SK-N-MC (cell line): ENCODE measurements around the gene COPZ1.
"Not testable (repeated sequence)": the region's sequence is repeated elsewhere in the genome, so short reads cannot be mapped to it uniquely, and the experiment has no call there.

Experiments used
- DNase-seq: peaks from one replicate; pipeline ENCODE4 v3.0.0-alpha.2; 2011; ENCODE audit warnings: low read depth, low spot score
- H3K27ac ChIP-seq: fragments of 200-600 bp; sonication (generic); 2 replicates; pipeline ENCODE4 v1.5.1; 2016; ENCODE audit warnings: mixed run types
- H3K36me3 ChIP-seq: fragments of 200-600 bp; sonication (generic); 2 replicates; pipeline ENCODE4 v1.6.1; 2017; ENCODE audit warnings: antibody characterized with exemption, low read length, mixed read lengths; ENCODE audit not compliant: insufficient read depth
- H3K4me3 ChIP-seq: fragments of 200-600 bp; sonication (generic); 2 replicates; pipeline ENCODE4 v1.5.1; 2016
- H3K9ac ChIP-seq: fragments of 200-600 bp; sonication (generic); 2 replicates; pipeline ENCODE4 v1.8.0; 2017; ENCODE audit warnings: mixed run types, mixed read lengths; ENCODE audit not compliant: insufficient read length
- H3K9me3 ChIP-seq: fragments of 200-600 bp; sonication (generic); 2 replicates; pipeline ENCODE4 v1.6.1; 2017; ENCODE audit warnings: low read depth, mild to moderate bottlenecking, antibody characterized with exemption, low read length, moderate library complexity, mixed read lengths
- EZH2 ChIP-seq: fragments of 200-600 bp; sonication (generic); IDR thresholded peaks from one replicate; pipeline ENCODE4 v1.6.1; 2017; ENCODE audit warnings: antibody characterized with exemption
- FOXP2 ChIP-seq: optimal IDR thresholded peaks from 2 replicates; pipeline ENCODE3; 2011; ENCODE audit warnings: mild to moderate bottlenecking, moderate library complexity; ENCODE audit not compliant: insufficient read depth; ENCODE audit errors: extremely low read length, control extremely low read depth
- POLR2AphosphoS5 ChIP-seq: IDR thresholded peaks from 2 replicates; pipeline ENCODE4 v1.6.1; 2012; ENCODE audit warnings: mild to moderate bottlenecking, low read depth, low read length, borderline replicate concordance

The COPZ1 gene

GRCh38 chr12:54282949-54283593, 41.9 kb upstream of the COPZ1 start:
- no peak for TF ChIP-seq EZH2
- peak; percentile 6; the same call in 1 of the 2 replicates for TF ChIP-seq POLR2AphosphoS5
- TF ChIP-seq FOXP2: no peak
- no peak for DNase-seq
- peaks cover 86% of the 10 kb centered on the region for H3K36me3 ChIP-seq
- peak overlapping the region; percentile 100 for H3K27ac ChIP-seq
- peak overlapping the region; percentile 100 for H3K4me3 ChIP-seq
- H3K9ac ChIP-seq: peak overlapping the region; percentile 100
- H3K9me3 ChIP-seq: no peaks in the 10 kb centered on the region

- Histone ChIP-seq H3K36me3 (peaks cover 77% of the 10 kb centered on the region), H3K4me3 (peak overlapping the region; percentile 100), H3K9ac (peak overlapping the region; percentile 100), H3K27ac (peak overlapping the region; percentile 76)
- H3K9me3 ChIP-seq, DNase-seq: not testable (repeated sequence)
These were observed 40.7 kb upstream of the COPZ1 start for GRCh38 chr12:54284070-54284780.

- H3K9ac ChIP-seq: peak overlapping the region; percentile 54
- peak overlapping the region; percentile 100 for H3K4me3 ChIP-seq
These were observed 39.5 kb upstream of the COPZ1 start for GRCh38 chr12:54285150-54286041.

GRCh38 chr12:54286042-54287030, 38.6 kb upstream of the COPZ1 start:
- Histone ChIP-seq H3K36me3 (peaks cover 70% of the 10 kb centered on the region), H3K9ac (no peak overlapping the region), H3K27ac (peak overlapping the region; percentile 75), H3K4me3 (no peak overlapping the region), H3K9me3 (no peaks in the 10 kb centered on the region)
- DNase-seq: no peak
- TF ChIP-seq EZH2: no peak
- TF ChIP-seq FOXP2: no peak
- no peak; the same call in 1 of the 2 replicates for TF ChIP-seq POLR2AphosphoS5

More at GRCh38 chr12:54285150-54286041, 39.5 kb upstream of the COPZ1 start:
- peaks cover 77% of the 10 kb centered on the region for H3K36me3 ChIP-seq
- peak overlapping the region; percentile 77 for H3K27ac ChIP-seq
- H3K9me3 ChIP-seq: no peaks in the 10 kb centered on the region
- DNase-seq: no peak
- no peak for TF ChIP-seq FOXP2
- TF ChIP-seq EZH2: no peak
- peak; percentile 33 for TF ChIP-seq POLR2AphosphoS5

- no peak for DNase-seq
- peak overlapping the region; percentile 75 for H3K27ac ChIP-seq
- H3K9me3 ChIP-seq: no peaks in the 10 kb centered on the region
- TF ChIP-seq POLR2AphosphoS5 (peak; percentile 79; the same call in 1 of the 2 replicates), FOXP2 (no peak), EZH2 (no peak)
- H3K4me3 ChIP-seq: no peak overlapping the region
- no peak overlapping the region for H3K9ac ChIP-seq
- peaks cover 59% of the 10 kb centered on the region for H3K36me3 ChIP-seq
These were observed 37.4 kb upstream of the COPZ1 start for GRCh38 chr12:54287261-54288157.

- DNase-seq: no peak
- peaks cover 11% of the 10 kb centered on the region for H3K36me3 ChIP-seq
- no peak overlapping the region for H3K27ac ChIP-seq
- H3K9ac ChIP-seq: no peak overlapping the region
- H3K9me3 ChIP-seq: no peaks in the 10 kb centered on the region
- H3K4me3 ChIP-seq: no peak overlapping the region
- TF ChIP-seq POLR2AphosphoS5 (no peak), FOXP2 (no peak), EZH2 (no peak)
These were observed 32.6 kb upstream of the COPZ1 start for GRCh38 chr12:54292083-54292930.
